GM12878 (cell line): Measurements from ENCODE around the gene TBX15.

Experiments
- PAX5 ChIP-seq: IDR thresholded peaks from 2 replicates; pipeline ENCODE4 v1.6.1; 2011; ENCODE audit warnings: low read depth, low read length, borderline replicate concordance
- SIX5 ChIP-seq: IDR thresholded peaks from 2 replicates; pipeline ENCODE4 v1.6.1; 2011; ENCODE audit warnings: mild to moderate bottlenecking, low read depth, low read length, moderate library complexity; ENCODE audit not compliant: severe bottlenecking
- TF ChIP-seq, protein P1 (sequence below), 3 experiments: IDR thresholded peaks in 2 of 3; conservative IDR thresholded peaks in 1 of 3; 2 replicates each; pipeline ENCODE4 v1.5.1; 2011; ENCODE audit warnings: low read depth in 3 of 3, low read length in 3 of 3, mild to moderate bottlenecking in 3 of 3, control low read depth in 2 of 3, moderate library complexity in 2 of 3, inconsistent platforms in 1 of 3, mixed read lengths in 1 of 3; ENCODE audit not compliant: control insufficient read depth in 2 of 3, insufficient read depth in 1 of 3; ENCODE audit errors: extremely low read depth in 1 of 3

DNA sequence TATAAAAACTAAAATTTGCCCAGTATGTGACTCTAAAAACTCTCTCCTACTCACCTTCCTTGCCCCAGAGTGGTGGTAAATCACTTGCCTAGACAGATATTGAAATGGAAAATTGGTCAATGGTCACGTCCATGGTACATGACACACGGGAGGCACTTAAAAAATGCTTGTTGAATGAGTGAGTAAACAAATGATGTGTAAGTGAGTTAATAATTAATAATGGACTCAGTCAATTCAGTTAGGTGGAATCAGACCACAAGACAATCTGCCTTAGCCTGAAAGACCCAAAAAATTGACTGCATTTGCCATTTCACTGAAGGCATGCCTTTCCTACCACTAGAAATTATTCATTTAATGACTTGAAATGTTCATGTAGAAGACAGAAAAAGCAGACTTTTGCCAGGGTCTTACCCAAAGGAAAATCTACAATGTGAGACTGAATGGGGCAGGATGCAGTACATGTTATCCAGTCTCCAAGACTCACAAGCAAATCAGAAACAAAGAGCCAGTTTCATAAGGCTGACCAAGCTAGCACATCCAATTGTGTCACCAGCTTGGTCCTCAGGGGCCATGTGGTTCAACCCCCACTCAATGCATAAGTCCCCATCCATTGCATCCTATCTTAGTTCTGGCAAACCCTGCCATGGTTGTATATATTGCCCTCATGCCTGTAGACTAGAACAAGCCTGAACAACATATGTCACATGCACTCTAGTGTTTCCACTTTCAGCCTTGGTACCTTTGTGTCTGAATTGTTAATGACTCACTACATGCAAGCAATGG is 73.6 kb downstream of the TBX15 start:
- TF ChIP-seq, protein P1, sequence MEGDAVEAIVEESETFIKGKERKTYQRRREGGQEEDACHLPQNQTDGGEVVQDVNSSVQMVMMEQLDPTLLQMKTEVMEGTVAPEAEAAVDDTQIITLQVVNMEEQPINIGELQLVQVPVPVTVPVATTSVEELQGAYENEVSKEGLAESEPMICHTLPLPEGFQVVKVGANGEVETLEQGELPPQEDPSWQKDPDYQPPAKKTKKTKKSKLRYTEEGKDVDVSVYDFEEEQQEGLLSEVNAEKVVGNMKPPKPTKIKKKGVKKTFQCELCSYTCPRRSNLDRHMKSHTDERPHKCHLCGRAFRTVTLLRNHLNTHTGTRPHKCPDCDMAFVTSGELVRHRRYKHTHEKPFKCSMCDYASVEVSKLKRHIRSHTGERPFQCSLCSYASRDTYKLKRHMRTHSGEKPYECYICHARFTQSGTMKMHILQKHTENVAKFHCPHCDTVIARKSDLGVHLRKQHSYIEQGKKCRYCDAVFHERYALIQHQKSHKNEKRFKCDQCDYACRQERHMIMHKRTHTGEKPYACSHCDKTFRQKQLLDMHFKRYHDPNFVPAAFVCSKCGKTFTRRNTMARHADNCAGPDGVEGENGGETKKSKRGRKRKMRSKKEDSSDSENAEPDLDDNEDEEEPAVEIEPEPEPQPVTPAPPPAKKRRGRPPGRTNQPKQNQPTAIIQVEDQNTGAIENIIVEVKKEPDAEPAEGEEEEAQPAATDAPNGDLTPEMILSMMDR (IDR thresholded peaks at IDR 0.05 in 2 of 3, conservative IDR thresholded peaks at IDR 0.05 in 1 of 3; ENCODE audit: control insufficient read depth in 2 of 3, extremely low read depth in 1 of 3, insufficient read depth in 1 of 3, low read depth in 3 of 3, low read length in 3 of 3), result no peak
- no peak for TF ChIP-seq SIX5
- no peak for TF ChIP-seq PAX5
